GM23338 (cell line): ENCODE results near the gene ABCC1. TPM values are rescaled to one million over a fixed set of nuclear protein-coding genes. Genes with fewer than 3 reads are reported as not detected.

Source experiments
- ATAC-seq: fragments of 200-7000 bp; cut with Tn5 transposase; 3 replicates; pipeline ENCODE4 v1.9.1; 2020
- DNase-seq: peaks from one replicate; pipeline ENCODE4 v3.0.0-alpha.2; 2015; ENCODE audit warnings: low spot score
- H2AFZ ChIP-seq: fragments of 200-600 bp; sonication (generic); 2 replicates; pipeline ENCODE4 v1.8.0; 2016; ENCODE audit warnings: antibody characterized with exemption, mild to moderate bottlenecking, moderate library complexity
- H3F3A ChIP-seq: fragments of 200-600 bp; sonication (generic); replicated peaks from 2 replicates; pipeline ENCODE4 v1.8.0; 2017; ENCODE audit warnings: antibody characterized with exemption, mixed run types, low read depth
- H3K27ac ChIP-seq: fragments of 200-600 bp; sonication (generic); 2 replicates; pipeline ENCODE4 v1.6.1; 2016; ENCODE audit warnings: low read depth
- H3K27me3 ChIP-seq: fragments of 200-600 bp; sonication (generic); 2 replicates; pipeline ENCODE4 v1.8.0; 2016; ENCODE audit warnings: mild to moderate bottlenecking, mixed run types, moderate library complexity; ENCODE audit not compliant: insufficient read depth
- H3K36me3 ChIP-seq: fragments of 200-600 bp; sonication (generic); 2 replicates; pipeline ENCODE4 v1.8.0; 2016; ENCODE audit warnings: mild to moderate bottlenecking; ENCODE audit not compliant: insufficient read depth
- H3K4me1 ChIP-seq: fragments of 200-600 bp; sonication (generic); 2 replicates; pipeline ENCODE4 v1.8.0; 2016; ENCODE audit warnings: mild to moderate bottlenecking, moderate library complexity; ENCODE audit not compliant: insufficient read depth
- H3K4me2 ChIP-seq: fragments of 200-600 bp; sonication (generic); 2 replicates; pipeline ENCODE4 v1.7.1; 2017; ENCODE audit warnings: mixed run types
- H3K4me3 ChIP-seq: fragments of 200-600 bp; sonication (generic); 2 replicates; pipeline ENCODE4 v1.6.1; 2016; ENCODE audit warnings: mixed run types
- H3K79me2 ChIP-seq: fragments of 200-600 bp; sonication (generic); replicated peaks from 2 replicates; pipeline ENCODE4 v1.8.0; 2017; ENCODE audit warnings: mild to moderate bottlenecking; ENCODE audit not compliant: insufficient read depth
- H3K9me2 ChIP-seq: fragments of 200-600 bp; sonication (generic); 2 replicates; pipeline ENCODE4 v1.8.0; 2017; ENCODE audit not compliant: insufficient read depth
- H4K20me1 ChIP-seq: fragments of 200-600 bp; sonication (generic); replicated peaks from 2 replicates; pipeline ENCODE4 v1.8.0; 2017; ENCODE audit warnings: mild to moderate bottlenecking; ENCODE audit not compliant: insufficient read depth
- H3K27ac Mint-ChIP-seq: 2 replicates; pipeline ENCODE4 v1.8.0; 2020; ENCODE audit warnings: inconsistent platforms, mild to moderate bottlenecking, moderate library complexity, mixed read lengths
- H3K27me3 Mint-ChIP-seq: 3 replicates; pipeline ENCODE4 v1.8.0; 2022; ENCODE audit warnings: low read depth, mild to moderate bottlenecking, moderate library complexity, mixed read lengths, inconsistent platforms; ENCODE audit not compliant: insufficient read depth, poor library complexity
- H3K36me3 Mint-ChIP-seq: 3 replicates; pipeline ENCODE4 v1.8.0; 2021; ENCODE audit warnings: low read depth, mild to moderate bottlenecking, inconsistent platforms, moderate library complexity, mixed read lengths
- H3K4me1 Mint-ChIP-seq: 3 replicates; pipeline ENCODE4 v1.8.0; 2020; ENCODE audit warnings: mild to moderate bottlenecking, inconsistent platforms, mixed read lengths
- H3K4me3 Mint-ChIP-seq: 3 replicates; pipeline ENCODE4 v1.8.0; 2021; ENCODE audit warnings: moderate library complexity, mild to moderate bottlenecking, inconsistent platforms, mixed read lengths
- H3K9me3 Mint-ChIP-seq: 3 replicates; pipeline ENCODE4 v1.8.0; 2020; ENCODE audit warnings: moderate library complexity, mild to moderate bottlenecking, inconsistent platforms, mixed read lengths
- CREB1 ChIP-seq: fragments of 250-450 bp; sonication (Bioruptor Pico); IDR thresholded peaks from 2 replicates; pipeline ENCODE4 v1.5.0; 2020; ENCODE audit warnings: low read depth, mild to moderate bottlenecking, moderate library complexity
- ETS1 ChIP-seq: IDR thresholded peaks from 2 replicates; pipeline ENCODE4 v1.6.1; 2016; ENCODE audit warnings: antibody characterized with exemption
- EZH2 ChIP-seq: fragments of 200-600 bp; sonication (generic); IDR thresholded peaks from one replicate; pipeline ENCODE4 v1.8.0; 2017; ENCODE audit warnings: antibody characterized with exemption, mild to moderate bottlenecking, low read depth; ENCODE audit not compliant: unreplicated experiment
- EZH2phosphoT487 ChIP-seq: fragments of 200-600 bp; sonication (generic); IDR thresholded peaks from one replicate; pipeline ENCODE4 v1.8.1; 2018; ENCODE audit warnings: antibody characterized with exemption; ENCODE audit not compliant: unreplicated experiment
- JUNB ChIP-seq: IDR thresholded peaks from one replicate; pipeline ENCODE4 v1.6.1; 2016; ENCODE audit warnings: antibody characterized with exemption; ENCODE audit not compliant: unreplicated experiment
- NANOG ChIP-seq: IDR thresholded peaks from 2 replicates; pipeline ENCODE4 v1.6.1; 2016; ENCODE audit warnings: antibody characterized with exemption, borderline replicate concordance
- POLR2AphosphoS5 ChIP-seq: IDR thresholded peaks from 2 replicates; pipeline ENCODE4 v1.6.1; 2016; ENCODE audit warnings: antibody characterized with exemption, low read depth
- REST ChIP-seq: IDR thresholded peaks from one replicate; pipeline ENCODE4 v1.6.1; 2018; ENCODE audit warnings: antibody characterized with exemption; ENCODE audit not compliant: unreplicated experiment
- STAT1 ChIP-seq: IDR thresholded peaks from one replicate; pipeline ENCODE4 v1.6.1; 2016; ENCODE audit warnings: antibody characterized with exemption; ENCODE audit not compliant: unreplicated experiment
- ZNF114 ChIP-seq: fragments of 250-450 bp; sonication (Bioruptor Pico); IDR thresholded peaks from 2 replicates; pipeline ENCODE4 v1.5.0; 2020; ENCODE audit warnings: mild to moderate bottlenecking, moderate library complexity
- ZNF331 ChIP-seq: fragments of 250-450 bp; sonication (Bioruptor Pico); IDR thresholded peaks from 2 replicates; pipeline ENCODE4 v1.5.0; 2020; ENCODE audit warnings: low read depth, mild to moderate bottlenecking, moderate library complexity
- ZNF462 ChIP-seq: fragments of 250-450 bp; sonication (Bioruptor Pico); IDR thresholded peaks from 2 replicates; pipeline ENCODE4 v1.5.0; 2020; ENCODE audit warnings: mild to moderate bottlenecking, moderate library complexity
- polyA plus RNA-seq: library from polyadenylated mRNA; unstranded; fragments of >200 nt; fragmentation: Nextera tagmentation; extraction: Ambion mirVana; gene quantifications from 2 replicates; pipeline ENCODE4 v1.2.1, GENCODE V29; 2016
- total RNA-seq: library from RNA; depleted of rRNA; stranded (reverse); fragments of >200 nt; shearing (Covaris generic); gene quantifications from 2 replicates; pipeline ENCODE4 v1.2.3, GENCODE V29; 2014
- TF ChIP-seq, protein P1 (sequence below), 2 experiments: fragments of 200-600 bp in 1 of 2; sonication (generic) in 1 of 2; conservative IDR thresholded peaks; 2 replicates each; pipeline versions ENCODE4 v1.5.1 to v1.6.1; 2016 to 2017; ENCODE audit warnings: antibody characterized with exemption in 2 of 2, low read depth in 2 of 2, mild to moderate bottlenecking in 2 of 2, moderate library complexity in 1 of 2

ABCC1 gene
- total and polyA plus RNA-seq, 2 experiments from 2014 or later = 11.0 to 46.6 TPM

DNA sequence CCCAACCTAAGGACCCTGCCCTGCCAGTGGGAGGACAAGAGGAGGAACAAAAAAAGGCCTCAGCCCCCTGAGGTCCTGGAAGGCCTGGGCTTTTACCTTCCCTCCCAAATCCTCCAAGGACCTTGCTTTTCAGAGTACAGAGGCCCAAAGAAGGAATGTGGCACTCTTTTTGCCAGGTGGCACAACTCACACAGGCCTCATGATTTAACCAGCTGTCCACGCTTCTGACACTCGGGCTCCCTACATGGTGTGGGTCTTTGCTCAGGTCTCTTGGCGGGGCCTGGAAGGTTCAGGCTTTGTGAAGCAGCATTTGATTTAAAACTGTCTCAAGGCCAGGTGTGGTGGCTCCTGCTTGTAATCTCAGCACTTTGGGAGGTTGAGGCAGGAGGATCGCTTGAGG, 153.3 kb downstream of the ABCC1 start:
- Mint-ChIP-seq H3K4me3 (no peak overlapping the region), H3K9me3 (no peaks in the 10 kb centered on the region), H3K27me3 (peaks cover 11% of the 10 kb centered on the region), H3K27ac (no peak overlapping the region), H3K36me3 (peaks cover 74% of the 10 kb centered on the region), H3K4me1 (no peaks in the 10 kb centered on the region; the same call in 2 of the 3 replicates)
- TF ChIP-seq, protein P1, sequence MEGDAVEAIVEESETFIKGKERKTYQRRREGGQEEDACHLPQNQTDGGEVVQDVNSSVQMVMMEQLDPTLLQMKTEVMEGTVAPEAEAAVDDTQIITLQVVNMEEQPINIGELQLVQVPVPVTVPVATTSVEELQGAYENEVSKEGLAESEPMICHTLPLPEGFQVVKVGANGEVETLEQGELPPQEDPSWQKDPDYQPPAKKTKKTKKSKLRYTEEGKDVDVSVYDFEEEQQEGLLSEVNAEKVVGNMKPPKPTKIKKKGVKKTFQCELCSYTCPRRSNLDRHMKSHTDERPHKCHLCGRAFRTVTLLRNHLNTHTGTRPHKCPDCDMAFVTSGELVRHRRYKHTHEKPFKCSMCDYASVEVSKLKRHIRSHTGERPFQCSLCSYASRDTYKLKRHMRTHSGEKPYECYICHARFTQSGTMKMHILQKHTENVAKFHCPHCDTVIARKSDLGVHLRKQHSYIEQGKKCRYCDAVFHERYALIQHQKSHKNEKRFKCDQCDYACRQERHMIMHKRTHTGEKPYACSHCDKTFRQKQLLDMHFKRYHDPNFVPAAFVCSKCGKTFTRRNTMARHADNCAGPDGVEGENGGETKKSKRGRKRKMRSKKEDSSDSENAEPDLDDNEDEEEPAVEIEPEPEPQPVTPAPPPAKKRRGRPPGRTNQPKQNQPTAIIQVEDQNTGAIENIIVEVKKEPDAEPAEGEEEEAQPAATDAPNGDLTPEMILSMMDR (conservative IDR thresholded peaks at IDR 0.05; ENCODE audit: low read depth in 2 of 2) = no peak
- TF ChIP-seq ZNF331 (no peak), JUNB (no peak), EZH2 (no peak), ZNF114 (CRISPR knock-in tag) (no peak), EZH2phosphoT487 (no peak), REST (no peak), POLR2AphosphoS5 (no peak), ETS1 (no peak), STAT1 (no peak), ZNF462 (CRISPR knock-in tag) (no peak), CREB1 (CRISPR knock-in tag) (no peak), NANOG (no peak)
- no peak for ATAC-seq
- Histone ChIP-seq H3K36me3 (peaks cover 10% of the 10 kb centered on the region; the same call in 1 of the 2 replicates), H3F3A (no peaks in the 10 kb centered on the region), H3K4me2 (no peak overlapping the region), H3K4me3 (no peak overlapping the region), H3K9me2 (no peaks in the 10 kb centered on the region), H3K79me2 (no peaks in the 10 kb centered on the region), H3K27me3 (no peaks in the 10 kb centered on the region), H3K27ac (no peak overlapping the region), H2AFZ (no peak overlapping the region), H4K20me1 (0 out of 2 replicates have a peak, but pooled peaks cover 9% of the 10 kb centered on the region), H3K4me1 (no peaks in the 10 kb centered on the region)
- no peak for DNase-seq
